CD4-positive, alpha-beta T cell treated with Interleukin-15 for 1 hour (primary cell): ENCODE data around the gene PPP1R26.
"Not testable (repeated sequence)": the region's sequence is repeated elsewhere in the genome, so short reads cannot be mapped to it uniquely, and the experiment has no call there.

Source experiments
- DNase-seq: peaks from one replicate; pipeline ENCODE4 v3.0.0-alpha.2; 2020

The PPP1R26 gene

GRCh38 chr9:135524130-135524861, 44.7 kb downstream of the PPP1R26 start:
- DNase-seq, result no peak

DNA sequence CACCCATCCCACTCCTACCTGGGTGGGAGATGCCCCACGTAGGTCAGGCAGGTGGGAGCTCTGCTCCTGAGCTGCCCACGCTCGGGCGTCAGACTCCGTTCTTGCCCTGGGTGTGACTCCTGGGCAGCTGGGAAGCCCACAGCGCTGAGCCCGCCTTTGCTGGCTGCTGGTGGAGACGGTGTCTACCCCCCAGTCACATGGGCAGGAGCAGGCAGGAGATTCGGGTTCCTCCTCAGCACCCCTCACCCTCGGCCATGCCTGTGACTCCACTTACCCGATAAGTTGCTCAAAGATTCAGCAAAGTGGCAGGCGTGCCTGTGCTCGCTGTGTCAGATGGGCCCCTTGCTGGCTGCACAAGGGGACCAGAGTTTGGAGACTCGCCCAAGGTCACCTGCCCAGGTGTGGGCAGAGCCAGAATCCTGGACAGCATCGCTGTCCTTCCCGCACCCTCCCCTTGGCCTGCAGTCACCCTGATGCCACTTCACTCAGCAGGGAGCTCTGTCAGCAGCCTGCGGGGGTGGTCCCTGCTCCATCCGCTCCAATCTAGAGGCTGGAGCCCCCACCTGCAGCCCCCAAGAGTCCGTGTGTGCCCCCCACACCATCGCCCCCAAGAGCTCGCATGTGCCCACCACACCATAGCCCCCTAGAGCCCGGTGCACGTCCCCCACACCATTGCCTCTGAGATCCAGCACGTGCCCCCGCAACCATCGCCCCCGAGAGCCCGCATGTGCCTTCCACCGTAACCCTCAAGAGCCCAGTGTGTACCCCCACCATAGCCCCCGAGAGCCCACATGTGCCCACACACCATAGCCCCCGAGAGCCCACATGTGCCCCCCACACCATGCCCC, 45.9 kb downstream of the PPP1R26 start:
- no peak for DNase-seq

- no peak for DNase-seq
Observed at GRCh38 chr9:135526089-135526729, 46.6 kb downstream of the PPP1R26 start.

- no peak for DNase-seq
Observed at GRCh38 chr9:135526730-135527571, 47.4 kb downstream of the PPP1R26 start.

- DNase-seq, result not testable (repeated sequence)
Observed at GRCh38 chr9:135528842-135529435, 49.4 kb downstream of the PPP1R26 start.

DNA sequence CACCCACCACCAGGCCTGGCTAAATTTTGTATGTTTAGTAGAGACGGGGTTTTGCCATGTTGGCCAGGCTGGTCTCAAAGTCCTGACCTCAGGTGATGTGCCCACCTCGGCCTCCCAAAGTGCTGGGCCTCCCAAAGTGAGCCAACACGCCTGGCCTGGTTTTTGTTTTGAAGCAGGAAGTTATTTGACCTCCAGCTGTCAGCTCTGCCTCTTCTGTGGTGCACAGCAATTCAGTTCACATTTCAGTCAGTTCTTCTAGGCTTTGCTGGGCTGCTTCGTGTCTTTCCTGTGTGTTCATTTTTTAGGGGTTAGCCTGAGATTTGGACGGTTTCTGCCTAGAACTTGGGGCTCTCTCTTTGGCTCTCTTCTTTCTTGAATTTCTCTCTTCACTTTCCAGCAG, 50.6 kb downstream of the PPP1R26 start:
- no peak for DNase-seq

DNA sequence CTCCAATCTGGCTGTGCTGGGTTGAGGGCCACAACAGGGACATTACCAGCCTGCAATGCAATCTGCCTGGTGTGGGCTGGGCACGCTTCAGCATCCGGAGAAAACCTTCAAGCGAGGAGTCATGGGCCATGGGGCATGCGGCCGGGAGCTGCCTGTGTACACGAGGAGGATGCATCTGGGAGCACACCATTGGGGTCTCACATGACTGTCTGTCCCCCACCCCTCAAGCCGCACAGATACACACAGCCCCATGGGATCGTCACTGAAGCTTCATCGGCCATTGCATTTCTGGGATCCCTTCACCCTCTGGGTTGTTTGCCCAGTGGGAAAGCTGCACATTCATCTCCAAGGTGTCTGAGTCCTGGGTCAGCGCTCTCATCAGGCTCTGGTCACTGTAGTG, 51.5 kb downstream of the PPP1R26 start:
- no peak for DNase-seq

GRCh38 chr9:135533113-135533512, 53.5 kb downstream of the PPP1R26 start:
- DNase-seq, result no peak

- no peak for DNase-seq
Observed at GRCh38 chr9:135533674-135534073, 54.1 kb downstream of the PPP1R26 start.

DNA sequence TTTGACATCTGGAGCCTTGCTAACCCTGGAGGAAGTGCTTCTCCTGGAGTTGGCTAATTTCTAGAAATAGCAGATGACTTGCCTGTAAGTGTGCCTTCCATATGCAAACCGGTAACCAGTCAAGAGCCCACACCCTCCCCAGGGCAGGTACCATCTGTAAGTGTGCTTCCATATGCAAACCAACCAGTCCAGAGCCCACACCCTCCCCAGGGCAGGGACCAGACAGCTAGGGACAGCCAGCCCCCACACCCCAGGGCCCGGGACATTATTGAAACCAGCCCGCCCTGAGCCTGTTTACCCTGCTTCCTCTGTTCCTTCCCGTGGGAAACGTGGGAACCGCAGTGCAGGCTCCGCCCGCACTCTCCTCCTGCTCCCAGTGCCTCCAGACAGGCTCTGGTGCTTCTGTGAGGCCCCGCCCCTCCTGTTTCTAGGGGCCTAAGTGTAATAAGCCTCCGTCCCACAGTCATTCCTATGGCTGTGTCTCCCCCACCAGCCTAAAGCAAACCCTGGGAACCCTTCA, 54.7 kb downstream of the PPP1R26 start:
- not testable (repeated sequence) for DNase-seq

DNA sequence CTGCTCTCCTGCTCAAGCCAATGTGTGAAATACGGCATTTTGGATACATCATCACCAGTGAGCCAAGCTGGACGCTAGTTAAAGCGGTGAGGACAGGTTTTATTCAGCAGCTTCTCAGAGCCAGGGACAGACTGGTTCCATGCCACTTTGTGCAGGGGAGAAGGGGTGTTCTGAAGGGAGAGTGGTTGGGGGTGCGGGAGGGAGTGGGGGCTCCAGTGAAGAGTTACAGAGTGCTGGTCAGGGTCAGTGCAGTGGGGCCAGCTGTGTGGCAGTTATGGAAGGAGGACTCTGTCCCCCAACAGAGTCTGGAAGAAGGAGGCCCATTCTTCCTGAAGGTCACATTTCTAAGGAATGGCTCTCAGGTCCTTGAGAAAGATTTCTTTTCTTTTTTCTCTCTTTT, 55.2 kb downstream of the PPP1R26 start:
- DNase-seq, result not testable (repeated sequence)

- DNase-seq, result not testable (repeated sequence)
Observed at GRCh38 chr9:135535631-135536030, 56.0 kb downstream of the PPP1R26 start.

GRCh38 chr9:135536216-135536615, 56.6 kb downstream of the PPP1R26 start:
- no peak for DNase-seq
